GOT3 (cell line): ENCODE results near the gene DHFR2.
"Not testable (repeated sequence)": the region's sequence is repeated elsewhere in the genome, so short reads cannot be mapped to it uniquely, and the experiment has no call there.

Experiments
- DNase-seq: peaks from one replicate; lab custom pipeline; 2025; ENCODE audit warnings: mixed read lengths; lab: John Stamatoyannopoulos, UW

The DHFR2 gene

GRCh38 chr3:94065122-94065521, 2.4 kb upstream of the DHFR2 start:
- no peak for DNase-seq

DNA sequence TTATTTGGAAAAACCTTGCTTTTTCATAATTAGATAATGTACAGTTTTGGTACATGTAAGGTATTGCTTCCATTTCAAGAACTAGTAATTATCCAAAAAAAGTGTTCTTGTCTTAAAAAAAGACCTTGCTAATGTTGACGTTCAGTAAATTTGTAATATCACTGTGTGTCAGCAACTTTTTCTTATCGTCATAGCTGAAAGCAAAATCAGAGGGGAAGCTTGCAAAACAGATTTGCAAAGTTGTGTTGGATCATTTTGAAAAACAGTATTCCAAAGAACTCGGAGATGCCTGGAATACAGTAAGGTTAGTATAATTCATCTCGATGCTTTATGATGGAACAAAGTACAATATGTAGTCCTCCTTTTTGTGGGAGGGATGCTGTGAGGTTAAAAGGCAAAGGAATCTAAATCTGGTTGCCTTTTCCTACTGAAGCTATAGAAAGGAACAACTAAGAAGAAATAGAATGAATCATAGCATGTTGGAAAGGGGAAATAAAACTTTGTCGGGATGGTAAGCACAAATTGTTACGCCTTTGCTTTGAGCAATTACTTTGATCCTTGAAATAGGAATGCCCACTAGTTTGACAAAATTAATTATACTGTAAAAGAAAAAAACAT, 1.6 kb upstream of the DHFR2 start:
- no peak for DNase-seq

- DNase-seq = no peak
Measured at GRCh38 chr3:94063496-94064119, 892 bp upstream of the DHFR2 start.

DNA sequence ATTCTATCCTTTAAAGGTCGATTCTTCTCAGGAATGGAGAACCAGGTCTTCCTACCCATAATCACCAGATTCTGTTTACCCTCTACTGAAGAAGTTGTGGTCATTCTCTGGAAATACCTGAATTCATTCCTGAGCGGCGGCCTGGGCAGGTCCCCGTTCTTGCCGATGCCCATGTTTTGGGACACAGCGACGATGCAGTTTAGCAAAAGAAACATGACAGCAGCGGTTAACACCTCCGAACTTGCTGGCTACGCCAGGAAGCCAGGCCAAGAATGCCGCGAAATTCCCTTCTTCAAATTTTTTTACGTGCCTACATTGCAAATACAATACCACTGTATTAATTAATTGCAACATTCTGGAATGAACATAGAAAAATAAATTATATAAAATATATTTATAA, 1.4 kb downstream of the DHFR2 start:
- no peak for DNase-seq

DNA sequence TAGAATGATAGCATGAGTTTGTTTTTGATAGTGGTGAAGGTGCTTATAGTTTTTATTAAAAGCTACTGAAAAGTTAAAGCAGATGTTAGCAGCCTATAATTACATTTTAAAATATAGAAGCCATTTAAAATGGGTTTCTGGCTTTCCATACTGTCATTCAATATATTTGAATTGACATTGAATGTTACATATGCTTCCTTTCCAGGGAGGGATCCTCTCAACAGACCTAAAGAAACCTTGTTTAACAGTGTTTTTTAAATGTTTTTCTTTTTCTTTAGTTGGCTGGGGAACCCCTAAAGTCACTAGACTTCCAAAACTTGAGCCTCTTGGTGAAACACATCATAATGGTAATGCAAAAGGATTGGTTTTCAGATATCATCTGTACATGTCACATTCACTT, 12.2 kb downstream of the DHFR2 start:
- no peak for DNase-seq

DNA sequence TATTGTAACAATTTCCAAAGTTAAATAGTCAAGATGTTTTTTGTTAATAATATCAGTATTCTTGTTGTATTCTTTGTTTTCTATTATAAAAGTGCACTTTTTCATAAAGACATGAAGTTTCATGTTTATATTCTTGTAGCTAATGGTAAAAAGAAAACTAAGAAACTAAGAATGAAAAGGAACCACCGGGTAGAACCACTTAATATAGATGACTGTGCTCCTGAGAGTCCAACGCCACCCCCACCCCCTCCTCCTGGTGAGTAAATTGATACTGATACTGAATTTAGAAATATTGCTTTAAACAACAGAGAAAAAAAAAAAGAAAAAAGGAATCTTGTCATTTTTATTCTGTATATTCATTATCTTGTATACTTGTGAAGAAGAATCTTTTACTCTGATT, 13.4 kb downstream of the DHFR2 start:
- DNase-seq = no peak

- DNase-seq = no peak
Measured at GRCh38 chr3:94046533-94046932, 16.2 kb downstream of the DHFR2 start.

DNA sequence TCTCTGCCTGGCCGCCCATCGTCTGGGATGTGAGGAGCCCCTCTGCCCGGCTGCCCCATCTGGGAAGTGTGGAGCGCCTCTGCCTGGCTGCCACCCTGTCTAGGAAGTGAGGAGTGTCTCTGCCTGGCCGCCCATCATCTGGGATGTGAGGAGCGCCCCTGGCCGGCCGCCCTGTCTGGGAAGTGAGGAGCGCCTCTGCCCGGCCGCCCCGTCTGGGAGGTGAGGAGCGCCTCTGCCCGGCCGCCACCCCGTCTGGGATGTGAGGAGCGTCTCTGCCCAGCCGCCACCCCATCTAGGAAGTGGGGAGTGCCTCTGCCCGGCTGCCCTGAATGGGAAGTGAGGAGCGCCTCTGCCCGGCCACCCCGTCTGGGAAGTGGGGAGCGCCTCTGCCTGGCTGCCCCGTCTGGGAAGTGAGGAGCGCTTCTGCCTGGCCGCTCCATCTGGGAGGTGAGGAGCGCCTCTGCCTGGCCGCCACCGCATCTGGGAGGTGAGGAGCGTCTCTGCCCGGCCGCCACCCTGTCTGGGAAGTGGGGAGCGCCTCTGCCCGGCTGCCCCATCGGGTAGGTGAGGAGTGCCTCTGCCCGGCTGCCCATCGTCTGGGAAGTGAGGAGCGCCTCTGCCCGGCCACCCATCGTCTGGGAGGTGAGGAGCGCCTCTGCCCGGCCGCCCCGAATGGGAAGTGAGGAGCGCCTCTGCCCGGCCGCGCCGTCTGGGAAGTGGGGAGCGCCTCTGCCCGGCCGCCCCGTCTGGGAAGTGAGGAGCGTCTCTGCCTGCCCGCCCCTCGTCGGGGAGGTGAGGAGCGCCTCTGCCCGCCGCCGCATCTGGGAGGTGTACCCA, 18.4 kb downstream of the DHFR2 start:
- DNase-seq = not testable (repeated sequence)

- DNase-seq = no peak
Measured at GRCh38 chr3:94043285-94043684, 19.4 kb downstream of the DHFR2 start.

GRCh38 chr3:94036909-94037507, 25.7 kb downstream of the DHFR2 start:
- DNase-seq = no peak

DNA sequence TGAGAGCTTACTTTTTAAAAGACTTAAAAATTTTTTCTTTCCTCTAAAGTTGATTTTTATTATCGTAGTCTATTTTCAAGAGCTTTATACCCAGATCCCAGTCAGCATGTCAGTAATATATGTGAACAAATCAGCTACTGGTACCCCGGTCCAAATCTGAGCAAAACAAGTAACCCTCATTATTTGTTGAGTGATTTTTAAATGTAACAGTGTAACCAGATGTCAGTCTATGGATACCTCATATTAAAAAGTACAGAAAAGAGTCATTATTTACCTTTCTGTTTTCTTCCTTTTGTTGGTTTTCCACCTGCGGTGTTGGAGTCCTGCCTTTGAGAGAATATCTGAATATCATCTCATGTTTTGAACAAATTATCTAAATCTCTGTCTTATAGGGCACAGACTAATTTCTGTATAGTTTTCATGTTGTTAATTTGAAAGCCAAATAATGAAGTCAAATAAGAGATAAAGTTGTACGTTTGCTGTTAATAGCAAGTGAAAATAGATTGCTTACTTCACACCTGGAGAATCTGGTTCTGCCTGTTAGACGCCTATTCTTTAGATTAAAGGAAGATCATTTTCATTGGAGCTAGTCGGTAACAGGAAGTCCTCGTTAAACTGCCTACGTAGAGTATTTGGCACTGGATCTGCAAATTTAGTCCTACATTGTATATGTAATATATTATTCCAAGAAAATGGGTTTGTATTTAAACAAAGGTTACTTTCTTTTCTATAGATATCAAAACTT, 34.5 kb downstream of the DHFR2 start, which contains the start of gene STX19:
STX19 (minus strand) TSS at position 505 of the 745 bp plus-strand sequence. CDS start 13,328 bp downstream, outside the sequence.
- no peak for DNase-seq

GRCh38 chr3:94026623-94027022, 36.1 kb downstream of the DHFR2 start:
- DNase-seq = no peak

- no peak for DNase-seq
Measured at GRCh38 chr3:94024385-94024784, 38.3 kb downstream of the DHFR2 start.

DNA sequence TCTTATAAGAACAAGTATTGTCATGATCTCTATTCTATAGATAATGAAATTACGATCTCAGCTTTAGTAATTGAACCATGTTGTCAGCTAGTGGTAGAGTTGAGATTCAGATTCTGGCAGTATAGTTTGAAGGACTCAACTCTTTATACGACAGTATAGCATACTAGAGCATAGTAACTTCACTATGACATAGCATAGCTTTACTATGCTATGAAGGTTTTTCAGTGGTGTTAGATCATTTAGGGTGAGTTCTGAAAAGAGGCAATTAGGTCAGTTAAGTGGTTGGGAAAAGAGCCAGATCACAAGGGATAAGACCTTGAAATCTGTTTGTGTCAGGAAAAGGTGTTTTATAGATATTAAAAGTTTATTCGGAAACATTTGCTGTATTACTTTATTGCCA, 42.4 kb downstream of the DHFR2 start:
- DNase-seq = no peak

- no peak for DNase-seq
Measured at GRCh38 chr3:94019659-94020058, 43.1 kb downstream of the DHFR2 start.

DNA sequence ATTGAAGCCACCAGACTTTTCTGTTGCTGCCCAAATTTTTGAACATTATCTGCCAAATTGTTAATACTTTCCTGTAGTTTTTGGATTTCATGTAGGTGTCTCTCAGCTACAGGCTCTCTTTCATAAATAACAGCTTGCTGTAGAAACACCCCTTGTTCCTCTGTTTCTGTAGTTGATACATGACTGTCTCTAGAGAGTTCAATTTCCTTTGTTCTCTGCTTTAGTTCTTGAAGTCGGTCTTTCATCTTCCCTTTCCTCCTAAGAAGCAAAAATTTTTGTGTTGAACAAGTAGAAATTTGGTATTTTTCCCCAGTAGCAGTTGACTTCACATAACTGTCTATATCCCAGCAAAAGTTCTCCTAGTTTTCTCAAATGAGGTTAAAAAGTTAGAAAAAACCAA, 47.7 kb downstream of the DHFR2 start:
- DNase-seq = no peak

DNA sequence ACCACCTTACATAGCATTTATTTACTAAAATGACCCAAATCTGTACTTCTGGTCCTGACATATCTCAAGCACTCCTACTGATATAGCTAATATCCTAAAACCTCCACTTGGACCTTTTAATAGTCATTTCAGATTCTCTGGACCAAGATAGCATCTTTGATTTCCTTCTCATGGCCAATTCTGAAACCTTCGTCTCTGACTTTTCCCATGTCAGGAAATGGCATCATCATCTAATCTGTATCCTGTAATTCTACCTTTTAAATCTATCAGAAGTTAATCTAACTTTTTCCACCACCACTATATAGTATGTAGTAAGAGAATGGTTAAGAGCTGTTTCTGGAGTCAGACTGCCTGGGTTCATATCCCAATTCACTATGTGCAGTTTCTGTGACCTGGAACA, 50.5 kb downstream of the DHFR2 start:
- DNase-seq = no peak

DNA sequence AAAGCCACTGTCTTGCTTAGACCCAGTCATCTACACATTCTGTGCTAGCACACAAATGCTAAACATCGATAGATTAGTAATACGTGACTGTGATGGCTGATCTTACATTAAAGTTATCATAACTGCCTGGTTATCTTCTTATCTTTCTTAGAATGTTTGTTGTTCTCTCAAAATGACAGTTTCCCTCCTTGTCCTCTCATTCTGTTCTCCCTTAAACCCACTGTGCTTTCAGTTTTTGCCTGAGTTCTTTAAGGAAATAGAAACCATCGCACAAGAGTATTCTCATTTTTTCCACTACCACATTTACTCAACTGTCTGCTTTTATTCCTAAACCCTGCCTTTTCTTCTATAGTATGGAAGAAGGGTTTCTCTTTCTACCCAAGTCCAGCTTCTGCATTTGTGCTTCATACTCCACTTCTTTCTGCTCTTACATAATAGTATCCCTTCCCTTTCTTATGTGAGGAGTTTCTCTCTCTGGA, 51.4 kb downstream of the DHFR2 start:
- DNase-seq = no peak

- no peak for DNase-seq
Measured at GRCh38 chr3:94009608-94010007, 53.1 kb downstream of the DHFR2 start.

GRCh38 chr3:94008253-94008652, 54.5 kb downstream of the DHFR2 start:
- DNase-seq = no peak
